Neutrophil (primary cell): ENCODE measurements around the gene ZFP90.
A peak's percentile ranks its signal among the peaks of the same experiment; 100 is the strongest.

Source experiments
- H3K27ac ChIP-seq: fragments of 200-600 bp; sonication (generic); 2 replicates; pipeline ENCODE4 v1.5.1; 2016; ENCODE audit warnings: mild to moderate bottlenecking, moderate library complexity
- H3K27me3 ChIP-seq: fragments of 200-600 bp; sonication (generic); 2 replicates; pipeline ENCODE4 v1.6.0; 2016; ENCODE audit warnings: mild to moderate bottlenecking
- H3K36me3 ChIP-seq: fragments of 200-600 bp; sonication (generic); 2 replicates; pipeline ENCODE4 v1.5.1; 2017
- H3K4me1 ChIP-seq, 2 experiments: fragments of 200-600 bp in 1 of 2; sonication (generic) in 1 of 2; 1 replicate in 1 of 2; 2 replicates in 1 of 2; pipeline versions ENCODE4 v1.5.1 to v1.6.1; 2013 to 2016; ENCODE audit warnings: low read depth in 1 of 2, low read length in 1 of 2, mild to moderate bottlenecking in 1 of 2, moderate library complexity in 1 of 2; ENCODE audit not compliant: control insufficient read depth in 1 of 2, insufficient read depth in 1 of 2
- H3K4me3 ChIP-seq, 2 experiments: fragments of 200-600 bp in 1 of 2; sonication (generic) in 1 of 2; 1 replicate in 1 of 2; 2 replicates in 1 of 2; pipeline ENCODE4 v1.5.1; 2013 to 2016; ENCODE audit warnings: low read depth in 1 of 2, low read length in 1 of 2, mild to moderate bottlenecking in 1 of 2, moderate library complexity in 1 of 2
- H3K9me3 ChIP-seq: fragments of 200-600 bp; sonication (generic); 2 replicates; pipeline ENCODE4 v1.5.1; 2016
- CTCF ChIP-seq: fragments of 200-600 bp; sonication (generic); IDR thresholded peaks from 2 replicates; pipeline ENCODE4 v1.5.1; 2016; ENCODE audit warnings: antibody characterized with exemption

Gene ZFP90

GRCh38 chr16:68528233-68528632, 10.9 kb upstream of the ZFP90 start:
- no peak for TF ChIP-seq CTCF
- H3K36me3 ChIP-seq, result no peaks in the 10 kb centered on the region
- H3K4me1 ChIP-seq, result peaks cover 15 to 16% of the 10 kb centered on the region in 2 experiments
- H3K27ac ChIP-seq, result no peak overlapping the region
- no peak overlapping the region for H3K4me3 ChIP-seq
- no peaks in the 10 kb centered on the region for H3K9me3 ChIP-seq
- peaks cover 36% of the 10 kb centered on the region for H3K27me3 ChIP-seq

GRCh38 chr16:68528686-68529379, 10.3 kb upstream of the ZFP90 start:
- Histone ChIP-seq H3K4me1 (peaks cover 15 to 16% of the 10 kb centered on the region in 2 experiments), H3K27ac (no peak overlapping the region), H3K36me3 (no peaks in the 10 kb centered on the region), H3K27me3 (peaks cover 36% of the 10 kb centered on the region), H3K4me3 (no peak overlapping the region), H3K9me3 (no peaks in the 10 kb centered on the region)
- peak; percentile 81 for TF ChIP-seq CTCF

GRCh38 chr16:68529608-68529930, 9.5 kb upstream of the ZFP90 start:
- peaks cover 15 to 16% of the 10 kb centered on the region in 2 experiments for H3K4me1 ChIP-seq
- no peak overlapping the region for H3K27ac ChIP-seq
- no peaks in the 10 kb centered on the region for H3K9me3 ChIP-seq
- no peaks in the 10 kb centered on the region for H3K36me3 ChIP-seq
- H3K27me3 ChIP-seq, result peaks cover 36% of the 10 kb centered on the region
- peak overlapping the region; percentile 56 to 66 for H3K4me3 ChIP-seq
- no peak for TF ChIP-seq CTCF

GRCh38 chr16:68529931-68530701, 9.0 kb upstream of the ZFP90 start:
- Histone ChIP-seq H3K9me3 (no peaks in the 10 kb centered on the region), H3K4me3 (peak overlapping the region; percentile 56 to 66), H3K36me3 (no peaks in the 10 kb centered on the region), H3K4me1 (peaks cover 15 to 16% of the 10 kb centered on the region in 2 experiments), H3K27ac (no peak overlapping the region), H3K27me3 (peaks cover 36% of the 10 kb centered on the region)
- TF ChIP-seq CTCF, result no peak

- H3K4me3 ChIP-seq, result no peak overlapping the region
- no peak overlapping the region for H3K27ac ChIP-seq
- peaks cover 32% of the 10 kb centered on the region for H3K27me3 ChIP-seq
- H3K9me3 ChIP-seq, result no peaks in the 10 kb centered on the region
- H3K4me1 ChIP-seq, result peaks cover 12 to 18% of the 10 kb centered on the region in 2 experiments
- no peaks in the 10 kb centered on the region for H3K36me3 ChIP-seq
- no peak for TF ChIP-seq CTCF
Measured at GRCh38 chr16:68533937-68534336, 5.2 kb upstream of the ZFP90 start.
